Activated CD8-positive, alpha-beta T cell treated with anti-CD3 and anti-CD28 coated beads for 36 hours (primary cell): ENCODE data around the gene TH. TPM values are rescaled to one million over a fixed set of nuclear protein-coding genes. Genes with fewer than 3 reads are reported as not detected.

Source experiments
- ATAC-seq: fragments of 200-7000 bp; cut with Tn5 transposase; one replicate; pipeline ENCODE4 v1.10.0; 2021; ENCODE audit warnings: mild to moderate bottlenecking, moderate library complexity
- CTCF ChIA-PET: fragments of 350-600 bp; sonication (Branson Sonifier 250); formaldehyde crosslinking; loops from one replicate; lab custom pipeline; 2021; ENCODE audit warnings: antibody characterized with exemption; lab: Charles Lee
- POLR2A ChIA-PET: fragments of 350-600 bp; sonication (Branson Sonifier 250); formaldehyde crosslinking; loops from one replicate; lab custom pipeline; 2021; ENCODE audit warnings: antibody characterized with exemption; lab: Charles Lee
- DNase-seq: peaks from one replicate; pipeline ENCODE4 v3.0.0-alpha.2; 2020
- H3K27ac Mint-ChIP-seq: one replicate; pipeline ENCODE4 v1.8.0; 2021; ENCODE audit warnings: mild to moderate bottlenecking, mixed read lengths
- H3K27me3 Mint-ChIP-seq: one replicate; pipeline ENCODE4 v1.8.0; 2021; ENCODE audit warnings: mixed read lengths
- H3K36me3 Mint-ChIP-seq: one replicate; pipeline ENCODE4 v1.8.0; 2021; ENCODE audit warnings: low read depth, mixed read lengths
- H3K4me1 Mint-ChIP-seq: one replicate; pipeline ENCODE4 v1.8.0; 2021; ENCODE audit warnings: low read depth, mixed read lengths
- H3K4me3 Mint-ChIP-seq: one replicate; pipeline ENCODE4 v1.8.0; 2021; ENCODE audit warnings: mild to moderate bottlenecking, moderate library complexity, mixed read lengths
- H3K9me3 Mint-ChIP-seq: one replicate; pipeline ENCODE4 v1.8.0; 2021; ENCODE audit warnings: mixed read lengths
- intact Hi-C: fragments of 100-400 bp; cut with micrococcal nuclease; formaldehyde crosslinking; loops from one replicate; pipeline ENCODE4 v1.10.0; 2022
- total RNA-seq, 2 experiments: library from RNA; stranded (reverse); gene quantifications; one replicate each; pipeline ENCODE4 v1.2.3, GENCODE V29; 2021
- TF ChIP-seq, protein P1 (sequence below): fragments of 200-600 bp; IDR thresholded peaks from one replicate; pipeline ENCODE4 v1.8.0; 2022; ENCODE audit warnings: antibody characterized with exemption, mild to moderate bottlenecking

The TH gene
- total RNA-seq, 2 experiments from 2014 or later, result not detected

DNA sequence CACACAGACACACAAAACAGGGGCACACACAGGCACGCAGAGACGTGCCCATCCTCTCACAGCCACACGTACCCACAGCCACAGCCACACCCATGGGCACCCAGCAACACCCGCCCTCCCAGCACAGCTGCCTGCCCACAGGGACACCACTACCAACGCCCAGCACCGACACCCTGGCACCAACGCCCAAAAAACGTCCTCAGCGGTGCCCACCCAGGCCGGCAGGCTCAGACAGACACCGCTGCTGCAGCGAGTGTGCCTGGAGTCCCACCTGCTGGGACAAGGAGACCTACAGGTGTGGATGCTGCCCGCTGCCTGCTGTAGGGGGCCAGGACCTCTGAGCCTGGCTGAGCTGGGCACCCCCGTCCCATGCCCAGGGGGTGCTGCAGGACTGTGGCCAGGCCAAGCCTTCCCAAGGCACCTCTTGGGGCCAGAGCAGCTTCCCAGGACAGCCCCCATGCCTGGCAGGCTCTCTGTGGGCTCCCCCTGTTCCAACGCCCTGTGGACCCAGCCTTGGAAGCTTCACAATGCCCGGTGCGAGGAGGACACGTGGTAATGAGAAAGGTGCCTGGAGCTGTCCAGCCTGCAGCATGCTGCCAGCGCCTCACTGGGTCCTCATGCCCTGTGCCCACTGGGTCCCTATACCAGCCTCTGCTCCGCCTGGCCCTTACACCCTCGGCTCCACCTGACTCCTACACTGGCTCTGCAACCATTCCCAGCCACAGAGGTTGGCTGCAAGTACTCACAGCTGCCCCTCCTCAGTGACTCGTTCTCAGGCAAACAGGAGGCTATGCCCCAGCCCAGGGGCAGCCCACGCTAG, 45.8 kb upstream of the TH start:
- Mint-ChIP-seq H3K9me3 (no peaks in the 10 kb centered on the region), H3K27ac (no peak overlapping the region), H3K36me3 (no peaks in the 10 kb centered on the region), H3K4me3 (no peak overlapping the region), H3K27me3 (peaks cover 4% of the 10 kb centered on the region), H3K4me1 (peaks cover 10% of the 10 kb centered on the region)
- ChIA-PET POLR2A (no interaction called here), CTCF (interaction anchor here (1.0 kb wide), 1 partner anchor 204 kb away, joined by 3 read pairs; no protein-coding TSS in a partner anchor)
- TF ChIP-seq, protein P1, sequence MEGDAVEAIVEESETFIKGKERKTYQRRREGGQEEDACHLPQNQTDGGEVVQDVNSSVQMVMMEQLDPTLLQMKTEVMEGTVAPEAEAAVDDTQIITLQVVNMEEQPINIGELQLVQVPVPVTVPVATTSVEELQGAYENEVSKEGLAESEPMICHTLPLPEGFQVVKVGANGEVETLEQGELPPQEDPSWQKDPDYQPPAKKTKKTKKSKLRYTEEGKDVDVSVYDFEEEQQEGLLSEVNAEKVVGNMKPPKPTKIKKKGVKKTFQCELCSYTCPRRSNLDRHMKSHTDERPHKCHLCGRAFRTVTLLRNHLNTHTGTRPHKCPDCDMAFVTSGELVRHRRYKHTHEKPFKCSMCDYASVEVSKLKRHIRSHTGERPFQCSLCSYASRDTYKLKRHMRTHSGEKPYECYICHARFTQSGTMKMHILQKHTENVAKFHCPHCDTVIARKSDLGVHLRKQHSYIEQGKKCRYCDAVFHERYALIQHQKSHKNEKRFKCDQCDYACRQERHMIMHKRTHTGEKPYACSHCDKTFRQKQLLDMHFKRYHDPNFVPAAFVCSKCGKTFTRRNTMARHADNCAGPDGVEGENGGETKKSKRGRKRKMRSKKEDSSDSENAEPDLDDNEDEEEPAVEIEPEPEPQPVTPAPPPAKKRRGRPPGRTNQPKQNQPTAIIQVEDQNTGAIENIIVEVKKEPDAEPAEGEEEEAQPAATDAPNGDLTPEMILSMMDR, result no peak
- DNase-seq (no peak), ATAC-seq (no peak)
- intact Hi-C loops, result no loop called here

DNA sequence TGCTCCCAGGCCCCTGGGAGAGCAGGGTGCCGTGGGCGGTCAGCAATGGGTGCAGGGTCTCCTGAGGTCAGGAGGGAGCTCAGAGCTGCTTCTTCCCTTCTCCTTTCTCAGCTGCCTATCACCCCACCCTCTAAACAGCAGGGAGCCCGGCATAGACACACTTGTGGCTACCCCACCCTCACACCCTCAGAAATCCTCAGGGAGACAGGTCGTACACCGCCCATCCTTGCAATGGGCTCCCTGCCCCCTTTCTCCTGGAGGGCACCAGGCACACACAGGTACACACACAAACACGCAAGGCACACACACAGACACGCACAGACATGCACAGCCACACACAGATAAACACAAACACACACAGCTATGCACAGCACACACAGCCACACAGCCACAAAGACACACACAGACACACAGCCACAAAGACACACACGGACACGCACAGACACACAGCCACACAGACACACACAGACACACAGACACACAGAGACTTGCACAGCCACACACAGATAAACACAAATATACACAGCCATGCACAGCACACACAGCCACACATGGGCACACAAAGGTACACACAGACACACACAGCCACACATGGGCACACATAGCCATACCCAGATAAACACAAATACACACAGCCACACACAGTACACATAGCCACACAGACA, 44.9 kb upstream of the TH start:
- Mint-ChIP-seq H3K36me3 (no peaks in the 10 kb centered on the region), H3K27me3 (peaks cover 4% of the 10 kb centered on the region), H3K9me3 (no peaks in the 10 kb centered on the region), H3K4me1 (peaks cover 10% of the 10 kb centered on the region), H3K4me3 (no peak overlapping the region), H3K27ac (no peak overlapping the region)
- CTCF ChIA-PET, result no interaction called here
- TF ChIP-seq, protein P1, result no peak
- ATAC-seq (no peak), DNase-seq (no peak)
- intact Hi-C loops, result no loop called here
- POLR2A ChIA-PET, result no interaction called here

DNA sequence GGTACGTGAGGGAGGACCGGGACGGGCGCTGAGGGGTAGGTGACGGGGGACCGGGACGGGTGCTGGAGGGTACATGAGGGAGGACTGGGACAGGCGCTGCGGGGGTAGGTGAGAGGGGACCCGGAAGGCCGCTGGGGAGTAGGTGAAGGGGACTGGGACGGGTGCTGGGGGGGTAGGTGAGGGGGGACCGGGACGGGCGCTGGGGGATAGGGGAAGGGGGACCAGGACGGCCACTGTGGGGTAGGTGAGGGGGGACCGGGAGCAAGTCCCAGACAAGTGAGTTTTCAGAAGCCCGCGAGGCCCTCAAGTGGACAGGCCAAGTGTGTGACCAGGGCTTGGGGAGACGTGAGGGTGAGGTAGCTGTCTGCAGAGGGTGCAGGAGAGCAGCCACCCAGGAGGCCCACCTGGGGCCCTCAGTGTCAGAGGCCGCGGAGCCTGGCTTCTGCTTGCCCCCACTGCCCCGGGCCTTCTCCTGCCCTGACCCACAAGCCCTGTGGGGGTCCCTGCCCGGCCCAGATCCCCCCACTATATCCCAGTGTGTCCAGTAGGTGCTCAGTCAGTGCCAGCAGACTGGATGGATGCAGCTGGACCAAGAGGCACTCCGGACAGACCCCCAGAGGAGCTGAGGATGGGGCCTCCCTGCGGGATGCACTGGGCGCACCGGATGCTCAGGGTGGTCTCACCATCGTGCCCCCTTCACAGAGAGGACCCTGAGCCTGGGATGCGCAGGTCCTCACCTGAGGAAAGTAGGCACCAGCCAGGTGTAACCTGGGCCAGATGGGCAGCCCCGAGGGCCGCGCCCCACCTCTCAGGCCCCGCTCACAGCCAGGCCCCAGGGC, 44.2 kb upstream of the TH start:
- TF ChIP-seq, protein P1, result no peak
- DNase-seq (no peak), ATAC-seq (no peak)
- no peaks in the 10 kb centered on the region for H3K9me3 Mint-ChIP-seq
- peaks cover 4% of the 10 kb centered on the region for H3K27me3 Mint-ChIP-seq
- no peak overlapping the region for H3K27ac Mint-ChIP-seq
- H3K4me1 Mint-ChIP-seq, result peaks cover 10% of the 10 kb centered on the region
- intact Hi-C loops, result no loop called here
- POLR2A ChIA-PET, result no interaction called here
- CTCF ChIA-PET, result no interaction called here
- H3K4me3 Mint-ChIP-seq, result no peak overlapping the region
- H3K36me3 Mint-ChIP-seq, result no peaks in the 10 kb centered on the region

DNA sequence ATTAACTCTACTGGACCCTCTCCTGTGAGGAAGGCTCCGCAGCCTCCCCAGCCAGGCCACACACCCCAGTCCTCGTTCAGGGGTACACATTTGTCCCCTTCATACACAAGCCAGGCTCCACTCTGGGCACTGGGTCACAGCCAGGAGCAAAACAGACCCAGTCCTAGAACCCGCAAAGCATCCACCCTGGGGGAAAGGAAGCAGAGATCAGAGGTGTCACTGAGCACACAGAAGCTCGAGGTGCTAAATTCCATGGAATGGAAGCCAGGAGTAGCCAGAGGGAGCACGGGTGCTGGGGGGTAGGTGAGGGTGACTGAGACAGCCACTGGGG, 43.6 kb upstream of the TH start:
- TF ChIP-seq, protein P1, result no peak
- Mint-ChIP-seq H3K27me3 (no peaks in the 10 kb centered on the region), H3K36me3 (no peaks in the 10 kb centered on the region), H3K27ac (no peak overlapping the region), H3K4me1 (peaks cover 10% of the 10 kb centered on the region), H3K4me3 (no peak overlapping the region), H3K9me3 (no peaks in the 10 kb centered on the region)
- intact Hi-C loops, result no loop called here
- CTCF ChIA-PET, result no interaction called here
- POLR2A ChIA-PET, result no interaction called here
- ATAC-seq (no peak), DNase-seq (no peak)
